Measurements from ENCODE around the gene FAM25A.
"Not testable (repeated sequence)": the region's sequence is repeated elsewhere in the genome, so short reads cannot be mapped to it uniquely, and the experiment has no call there.

The FAM25A gene

DNA sequence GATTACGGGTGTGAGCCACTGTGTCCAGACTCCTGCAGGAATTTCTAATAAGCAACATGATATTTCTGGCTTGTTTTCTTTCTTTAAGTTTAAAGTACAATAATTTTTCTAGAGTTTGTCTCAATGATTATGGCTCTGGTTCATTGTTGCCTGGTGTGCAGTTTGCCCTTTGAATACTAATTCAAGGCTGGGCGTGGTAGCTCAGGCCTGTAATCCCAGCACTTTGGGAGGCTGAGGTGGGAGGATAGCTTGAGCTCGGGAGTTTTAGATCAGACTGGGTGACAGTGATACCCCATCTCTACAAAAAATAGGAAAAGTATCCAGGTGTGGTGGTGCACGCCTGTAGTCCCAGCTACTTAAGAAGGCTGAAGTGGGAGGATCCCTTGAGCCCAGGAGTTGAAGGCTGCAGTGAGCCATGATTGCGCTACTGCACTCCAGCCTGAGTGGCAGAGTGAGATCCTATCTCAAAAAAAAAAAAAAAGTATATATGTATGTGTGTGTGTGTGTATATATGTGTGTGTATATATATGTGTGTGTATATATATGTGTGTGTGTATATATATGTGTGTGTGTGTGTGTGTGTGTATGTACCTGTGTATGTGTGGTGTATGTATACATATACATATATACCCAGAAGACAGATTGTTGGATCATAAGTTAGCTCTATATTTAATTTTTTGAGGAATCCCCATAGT is 43.6 kb upstream of the FAM25A start:
- peaks cover 18% of the 10 kb centered on the region for H3K4me1 ChIP-seq (ENCODE audit: insufficient read depth, poor library complexity, severe bottlenecking)
- TF ChIP-seq, protein P1, sequence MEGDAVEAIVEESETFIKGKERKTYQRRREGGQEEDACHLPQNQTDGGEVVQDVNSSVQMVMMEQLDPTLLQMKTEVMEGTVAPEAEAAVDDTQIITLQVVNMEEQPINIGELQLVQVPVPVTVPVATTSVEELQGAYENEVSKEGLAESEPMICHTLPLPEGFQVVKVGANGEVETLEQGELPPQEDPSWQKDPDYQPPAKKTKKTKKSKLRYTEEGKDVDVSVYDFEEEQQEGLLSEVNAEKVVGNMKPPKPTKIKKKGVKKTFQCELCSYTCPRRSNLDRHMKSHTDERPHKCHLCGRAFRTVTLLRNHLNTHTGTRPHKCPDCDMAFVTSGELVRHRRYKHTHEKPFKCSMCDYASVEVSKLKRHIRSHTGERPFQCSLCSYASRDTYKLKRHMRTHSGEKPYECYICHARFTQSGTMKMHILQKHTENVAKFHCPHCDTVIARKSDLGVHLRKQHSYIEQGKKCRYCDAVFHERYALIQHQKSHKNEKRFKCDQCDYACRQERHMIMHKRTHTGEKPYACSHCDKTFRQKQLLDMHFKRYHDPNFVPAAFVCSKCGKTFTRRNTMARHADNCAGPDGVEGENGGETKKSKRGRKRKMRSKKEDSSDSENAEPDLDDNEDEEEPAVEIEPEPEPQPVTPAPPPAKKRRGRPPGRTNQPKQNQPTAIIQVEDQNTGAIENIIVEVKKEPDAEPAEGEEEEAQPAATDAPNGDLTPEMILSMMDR (IDR thresholded peaks at IDR 0.05; ENCODE audit: poor library complexity, severe bottlenecking) = no peak
- no peak overlapping the region for H3K27ac ChIP-seq (ENCODE audit: poor library complexity, severe bottlenecking)
- no peak overlapping the region for H3K4me3 ChIP-seq (ENCODE audit: severe bottlenecking)
- no peaks in the 10 kb centered on the region for H3K9me3 ChIP-seq (ENCODE audit: severe bottlenecking)
- ATAC-seq (ENCODE audit: low read depth) = no peak
- no peak for DNase-seq (ENCODE audit: low spot score)
- H3K27me3 ChIP-seq (ENCODE audit: insufficient read depth, poor library complexity, severe bottlenecking) = no peaks in the 10 kb centered on the region
- H3K36me3 ChIP-seq (ENCODE audit: low read depth) = no peaks in the 10 kb centered on the region

DNA sequence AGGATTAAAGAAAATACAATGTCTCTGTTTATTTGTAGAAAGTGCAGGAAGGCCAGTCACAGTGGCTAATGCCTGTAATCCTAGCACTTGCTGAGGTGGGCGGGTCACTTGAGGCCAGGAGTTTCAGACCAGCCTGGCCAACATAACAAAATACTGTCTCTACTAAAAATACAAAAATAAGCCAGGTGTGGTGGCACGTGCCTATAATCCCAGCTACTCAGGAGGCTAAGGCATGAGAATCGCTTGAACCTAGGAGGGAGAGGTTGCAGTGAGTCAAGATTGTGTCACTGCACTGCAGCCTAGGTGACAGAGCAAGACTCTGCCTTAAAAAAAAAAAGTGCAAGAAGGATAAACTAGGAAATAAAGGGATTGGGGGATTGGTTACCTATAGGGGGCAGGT is 41.6 kb upstream of the FAM25A start:
- not testable (repeated sequence) for DNase-seq (ENCODE audit: low spot score); H3K36me3 ChIP-seq (ENCODE audit: low read depth); ATAC-seq (ENCODE audit: low read depth); H3K4me1 ChIP-seq (ENCODE audit: insufficient read depth, poor library complexity, severe bottlenecking); H3K4me3 ChIP-seq (ENCODE audit: severe bottlenecking); H3K27ac ChIP-seq (ENCODE audit: poor library complexity, severe bottlenecking); H3K27me3 ChIP-seq (ENCODE audit: insufficient read depth, poor library complexity, severe bottlenecking); H3K9me3 ChIP-seq (ENCODE audit: severe bottlenecking)

DNA sequence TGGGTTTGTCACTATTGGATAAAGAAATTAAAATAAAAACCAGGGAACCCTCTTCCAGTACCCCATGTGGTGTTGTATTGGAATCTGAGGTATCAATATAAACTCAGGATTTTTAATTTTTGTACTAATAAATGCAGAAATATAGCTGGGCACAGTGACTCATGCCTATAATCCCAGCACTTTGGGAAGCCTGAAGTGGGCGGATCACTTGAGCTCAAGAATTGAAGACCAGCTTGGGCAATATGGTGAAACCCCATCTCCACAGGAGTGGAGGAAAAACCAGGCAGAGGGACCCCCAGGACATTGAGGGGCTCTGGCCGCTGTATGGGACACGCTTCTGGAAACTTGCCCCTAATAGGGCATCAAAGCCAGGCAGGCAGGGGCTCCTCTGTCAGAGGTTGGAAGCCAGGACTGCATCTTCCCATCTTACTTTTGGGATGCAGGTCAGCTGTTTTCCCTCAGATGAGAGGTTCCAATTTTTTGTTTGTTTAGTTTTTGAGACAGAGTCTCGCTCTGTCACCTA is 40.7 kb upstream of the FAM25A start:
- no peaks in the 10 kb centered on the region for H3K9me3 ChIP-seq (ENCODE audit: severe bottlenecking)
- no peak overlapping the region for H3K4me3 ChIP-seq (ENCODE audit: severe bottlenecking)
- H3K36me3 ChIP-seq (ENCODE audit: low read depth) = no peaks in the 10 kb centered on the region
- ATAC-seq (ENCODE audit: low read depth) = no peak
- TF ChIP-seq, protein P1 (IDR thresholded peaks at IDR 0.05; ENCODE audit: poor library complexity, severe bottlenecking) = no peak
- DNase-seq (ENCODE audit: low spot score) = no peak
- no peak overlapping the region for H3K27ac ChIP-seq (ENCODE audit: poor library complexity, severe bottlenecking)
- no peaks in the 10 kb centered on the region for H3K27me3 ChIP-seq (ENCODE audit: insufficient read depth, poor library complexity, severe bottlenecking)
- H3K4me1 ChIP-seq (ENCODE audit: insufficient read depth, poor library complexity, severe bottlenecking) = peaks cover 6% of the 10 kb centered on the region

DNA sequence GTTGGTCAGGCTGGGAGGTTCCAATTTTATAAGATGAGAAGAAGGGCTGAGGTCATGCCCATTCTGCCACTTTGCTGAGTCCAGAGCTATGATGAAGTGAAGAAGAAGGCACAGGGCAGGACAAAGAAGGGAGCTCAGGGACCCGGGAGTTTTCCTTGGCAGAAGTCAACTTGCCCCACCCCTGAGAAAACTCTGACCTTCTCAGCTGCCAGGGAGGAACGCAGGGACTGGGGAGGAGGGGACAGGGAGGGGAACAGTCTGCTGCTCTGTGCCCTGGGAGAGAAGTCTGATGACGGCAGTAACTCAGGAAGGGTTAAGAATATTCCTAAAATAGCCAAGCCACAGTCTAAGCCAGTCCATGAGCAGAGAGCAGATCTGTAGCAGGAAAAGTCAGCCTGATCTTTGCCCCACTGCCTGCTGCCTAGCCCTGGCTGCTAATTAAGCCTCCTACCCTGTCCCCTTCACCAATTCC is 40.1 kb upstream of the FAM25A start:
- H3K4me3 ChIP-seq (ENCODE audit: severe bottlenecking) = no peak overlapping the region
- no peaks in the 10 kb centered on the region for H3K9me3 ChIP-seq (ENCODE audit: severe bottlenecking)
- H3K4me1 ChIP-seq (ENCODE audit: insufficient read depth, poor library complexity, severe bottlenecking) = no peaks in the 10 kb centered on the region
- TF ChIP-seq, protein P1 (IDR thresholded peaks at IDR 0.05; ENCODE audit: poor library complexity, severe bottlenecking) = no peak
- H3K27ac ChIP-seq (ENCODE audit: poor library complexity, severe bottlenecking) = no peak overlapping the region
- DNase-seq (ENCODE audit: low spot score) = no peak
- no peak; the same call in 2 of the 3 replicates for ATAC-seq (ENCODE audit: low read depth)
- H3K27me3 ChIP-seq (ENCODE audit: insufficient read depth, poor library complexity, severe bottlenecking) = no peaks in the 10 kb centered on the region
- H3K36me3 ChIP-seq (ENCODE audit: low read depth) = no peaks in the 10 kb centered on the region

DNA sequence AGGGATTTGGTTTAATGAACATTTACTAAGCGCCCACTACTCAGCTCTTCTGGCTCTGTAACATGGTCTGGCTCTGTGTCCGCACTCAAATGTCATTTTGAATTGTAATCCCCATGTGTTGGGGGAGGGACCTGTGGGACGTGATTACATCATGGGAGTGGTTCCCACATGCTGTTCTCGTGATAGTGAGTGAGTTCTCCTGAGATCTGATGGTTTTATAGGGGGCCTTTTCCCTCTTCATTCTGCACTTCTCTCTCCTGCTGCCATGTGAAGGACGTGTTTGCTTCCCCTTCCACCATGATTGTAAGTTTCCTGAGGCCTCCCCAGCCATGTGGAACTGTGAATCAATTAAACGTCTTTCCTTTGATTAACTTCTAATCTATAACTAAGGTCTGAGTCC is 39.1 kb upstream of the FAM25A start:
- not testable (repeated sequence) for H3K36me3 ChIP-seq (ENCODE audit: low read depth); ATAC-seq (ENCODE audit: low read depth); H3K27ac ChIP-seq (ENCODE audit: poor library complexity, severe bottlenecking); H3K9me3 ChIP-seq (ENCODE audit: severe bottlenecking); DNase-seq (ENCODE audit: low spot score); H3K27me3 ChIP-seq (ENCODE audit: insufficient read depth, poor library complexity, severe bottlenecking); H3K4me3 ChIP-seq (ENCODE audit: severe bottlenecking); H3K4me1 ChIP-seq (ENCODE audit: insufficient read depth, poor library complexity, severe bottlenecking)

DNA sequence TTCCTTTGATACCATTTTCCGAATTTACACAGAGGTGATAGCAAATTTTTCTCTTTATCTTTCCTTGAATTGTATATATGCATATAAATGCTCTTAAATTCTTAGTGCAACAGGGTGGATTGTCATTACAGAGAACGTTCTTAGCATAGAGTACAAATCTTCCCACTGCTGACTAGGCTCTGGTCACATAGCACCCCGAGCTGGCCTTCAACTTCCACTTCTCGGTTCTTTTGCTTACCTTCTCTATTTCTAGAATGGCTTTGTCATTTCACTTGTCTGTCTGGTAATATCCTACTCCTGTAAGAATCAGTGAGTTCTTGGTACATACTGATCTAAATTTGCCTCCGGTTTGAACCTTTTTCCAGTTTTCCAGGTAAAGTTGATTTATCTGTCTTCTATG is 38.4 kb upstream of the FAM25A start:
- ATAC-seq (ENCODE audit: low read depth) (no peak), DNase-seq (ENCODE audit: low spot score) (no peak)
- H3K27ac ChIP-seq (ENCODE audit: poor library complexity, severe bottlenecking) = no peak overlapping the region
- H3K36me3 ChIP-seq (ENCODE audit: low read depth) = no peaks in the 10 kb centered on the region
- H3K4me3 ChIP-seq (ENCODE audit: severe bottlenecking) = no peak overlapping the region
- H3K4me1 ChIP-seq (ENCODE audit: insufficient read depth, poor library complexity, severe bottlenecking) = no peaks in the 10 kb centered on the region
- TF ChIP-seq, protein P1 (IDR thresholded peaks at IDR 0.05; ENCODE audit: poor library complexity, severe bottlenecking) = no peak
- H3K27me3 ChIP-seq (ENCODE audit: insufficient read depth, poor library complexity, severe bottlenecking) = no peaks in the 10 kb centered on the region
- H3K9me3 ChIP-seq (ENCODE audit: severe bottlenecking) = no peaks in the 10 kb centered on the region

DNA sequence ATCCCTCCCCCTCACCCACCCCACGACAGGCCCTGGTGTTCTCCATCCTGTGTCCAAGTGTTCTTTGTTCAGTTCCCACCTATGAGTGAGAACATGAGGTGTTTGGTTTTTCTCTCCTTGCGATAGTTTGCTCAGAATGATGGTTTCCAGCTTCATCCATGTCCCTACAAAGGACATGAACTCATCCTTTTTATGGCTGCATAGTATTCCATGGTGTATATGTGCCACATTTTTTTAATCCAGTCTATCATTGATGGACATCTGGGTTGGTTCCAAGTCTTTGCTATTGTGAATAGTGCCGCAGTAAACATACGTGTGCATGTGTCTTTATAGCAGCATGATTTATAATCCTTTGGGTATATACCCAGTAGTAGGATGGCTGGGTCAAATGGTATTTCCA is 35.6 kb upstream of the FAM25A start:
- DNase-seq (ENCODE audit: low spot score); H3K27me3 ChIP-seq (ENCODE audit: insufficient read depth, poor library complexity, severe bottlenecking); H3K4me3 ChIP-seq (ENCODE audit: severe bottlenecking); H3K9me3 ChIP-seq (ENCODE audit: severe bottlenecking); H3K36me3 ChIP-seq (ENCODE audit: low read depth); ATAC-seq (ENCODE audit: low read depth); H3K4me1 ChIP-seq (ENCODE audit: insufficient read depth, poor library complexity, severe bottlenecking); H3K27ac ChIP-seq (ENCODE audit: poor library complexity, severe bottlenecking): not testable (repeated sequence)

Data from RWPE2 (cell line).